GM18909 (cell line): ENCODE measurements around the gene LYSMD3.

ENCODE experiments used
- ATAC-seq: cut with Tn5 transposase; IDR thresholded peaks from one replicate; pipeline ENCODE4 v1.9.1; 2021; ENCODE audit warnings: mild to moderate bottlenecking; ENCODE audit not compliant: unreplicated experiment, poor library complexity

Gene LYSMD3

GRCh38 chr5:90549223-90549622 is 19.8 kb upstream of the LYSMD3 start:
- no peak for ATAC-seq

- no peak for ATAC-seq
These were observed 18.7 kb upstream of the LYSMD3 start for GRCh38 chr5:90548069-90548593.

GRCh38 chr5:90547072-90547536 is 17.7 kb upstream of the LYSMD3 start:
- ATAC-seq: no peak

- ATAC-seq: no peak
These were observed 16.9 kb upstream of the LYSMD3 start for GRCh38 chr5:90546216-90546837.

GRCh38 chr5:90545511-90545910 is 16.1 kb upstream of the LYSMD3 start:
- no peak for ATAC-seq

GRCh38 chr5:90542827-90543519 is 13.6 kb upstream of the LYSMD3 start:
- no peak for ATAC-seq

- ATAC-seq: no peak
These were observed 5.5 kb upstream of the LYSMD3 start for GRCh38 chr5:90534922-90535321.

GRCh38 chr5:90533794-90534193 is 4.4 kb upstream of the LYSMD3 start:
- no peak for ATAC-seq

GRCh38 chr5:90530736-90531487 is 1.5 kb upstream of the LYSMD3 start:
- no peak for ATAC-seq

GRCh38 chr5:90529939-90530677 is 724 bp upstream of the LYSMD3 start:
- peak; percentile 58 for ATAC-seq

GRCh38 chr5:90528601-90529193 is 687 bp downstream of the LYSMD3 start:
- ATAC-seq: no peak

GRCh38 chr5:90519081-90519480 is 10.3 kb downstream of the LYSMD3 start:
- no peak for ATAC-seq

GRCh38 chr5:90518661-90519060 is 10.7 kb downstream of the LYSMD3 start:
- ATAC-seq: no peak

GRCh38 chr5:90514520-90514919 is 14.9 kb downstream of the LYSMD3 start:
- no peak for ATAC-seq

- no peak for ATAC-seq
These were observed 18.9 kb downstream of the LYSMD3 start for GRCh38 chr5:90510438-90510837.

- no peak for ATAC-seq
These were observed 23.2 kb downstream of the LYSMD3 start for GRCh38 chr5:90506221-90506620.

- ATAC-seq: no peak
These were observed 24.6 kb downstream of the LYSMD3 start for GRCh38 chr5:90504743-90505142.

- no peak for ATAC-seq
These were observed 25.8 kb downstream of the LYSMD3 start for GRCh38 chr5:90503596-90503995.

GRCh38 chr5:90495146-90495545 is 34.2 kb downstream of the LYSMD3 start:
- no peak for ATAC-seq

- no peak for ATAC-seq
These were observed 35.3 kb downstream of the LYSMD3 start for GRCh38 chr5:90494043-90494442.
